HepG2 (cell line): ENCODE results near the gene PDIA6. TPM values are rescaled to one million over a fixed set of nuclear protein-coding genes. Genes with fewer than 3 reads are reported as not detected.

ENCODE experiments used
- ATAC-seq: fragments of 200-7000 bp; cut with Tn5 transposase; 3 replicates; pipeline ENCODE4 v1.9.1; 2020; ENCODE audit warnings: mild to moderate bottlenecking, moderate library complexity
- BruUV-seq: library from RNA; stranded (reverse); fragments of 400-500 nt; replicated peaks from 2 replicates; lab custom pipeline; 2021; lab: Mats Ljungman, UMichigan
- CTCF ChIA-PET: fragments of 300-600 bp; formaldehyde crosslinking; extraction: SDS; loops from one replicate; lab custom pipeline; 2021; ENCODE audit warnings: low total read pairs, inconsistent platforms, low intra/inter-chr PET ratio; lab: Yijun Ruan, JAX
- POLR2A ChIA-PET: fragments of 350-600 bp; sonication (Branson Sonifier 250); formaldehyde crosslinking; loops from one replicate; lab custom pipeline; 2020; ENCODE audit warnings: antibody characterized with exemption, inconsistent platforms; lab: Yijun Ruan, JAX
- DNase-seq: peaks from one replicate; pipeline ENCODE4 v3.0.0-alpha.2; 2015; ENCODE audit warnings: low spot score
- FAIRE-seq: peaks from 3 replicates; lab custom pipeline; 2011; peaks lifted over from hg19 to GRCh38; lab: Jason Lieb, UNC
- H2AFZ ChIP-seq: one replicate; pipeline ENCODE4 v1.6.1; 2011; ENCODE audit warnings: low read length, inconsistent platforms
- H3K27ac ChIP-seq: fragments of 300-600 bp; 3 replicates; pipeline ENCODE4 v1.8.0; 2011; ENCODE audit warnings: mixed run types, mild to moderate bottlenecking, mixed read lengths, low read length, inconsistent platforms; ENCODE audit not compliant: insufficient read depth; ENCODE audit errors: extremely low read length
- H3K27me3 ChIP-seq, 2 experiments: fragments of 200-600 bp in 1 of 2; 2 replicates in 1 of 2; 3 replicates in 1 of 2; pipeline versions ENCODE4 v1.6.0 to v1.8.0; 2011; ENCODE audit warnings: low read length in 2 of 2, mild to moderate bottlenecking in 2 of 2, moderate library complexity in 2 of 2, inconsistent platforms in 1 of 2; ENCODE audit not compliant: insufficient read depth in 2 of 2, control insufficient read depth in 1 of 2
- H3K36me3 ChIP-seq, 2 experiments: fragments of 200-600 bp in 1 of 2; replicated peaks in 1 of 2; 2 replicates in 1 of 2; 3 replicates in 1 of 2; pipeline versions ENCODE4 v1.5.1 to v1.8.0; 2011; ENCODE audit warnings: low read length in 2 of 2, inconsistent platforms in 1 of 2; ENCODE audit not compliant: insufficient read depth in 2 of 2, control insufficient read depth in 1 of 2
- H3K4me1 ChIP-seq: 2 replicates; pipeline ENCODE4 v1.5.1; 2012; ENCODE audit warnings: low read length, inconsistent platforms; ENCODE audit not compliant: insufficient read depth
- H3K4me2 ChIP-seq: 2 replicates; pipeline ENCODE4 v1.6.0; 2011; ENCODE audit warnings: low read depth, low read length, inconsistent platforms
- H3K4me3 ChIP-seq, 3 experiments: fragments of 200-600 bp in 1 of 3; sonication (generic), shearing (Covaris generic) in 1 of 3; replicated peaks in 1 of 3; 2 replicates each; pipeline ENCODE4 v1.5.1; 2011 to 2016; ENCODE audit warnings: low read length in 3 of 3, inconsistent platforms in 2 of 3, low read depth in 2 of 3, mild to moderate bottlenecking in 2 of 3, control low read depth in 1 of 3, mixed read lengths in 1 of 3; ENCODE audit not compliant: insufficient read depth in 1 of 3
- H3K79me2 ChIP-seq: one replicate; pipeline ENCODE4 v1.6.1; 2011; ENCODE audit warnings: low read length, inconsistent platforms; ENCODE audit not compliant: insufficient read depth
- H3K9ac ChIP-seq: 2 replicates; pipeline ENCODE4 v1.6.0; 2011; ENCODE audit warnings: mild to moderate bottlenecking, low read depth, low read length, inconsistent platforms; ENCODE audit not compliant: insufficient read depth
- H3K9me3 ChIP-seq: 2 replicates; pipeline ENCODE4 v1.5.1; 2012; ENCODE audit warnings: mild to moderate bottlenecking, low read length
- H4K20me1 ChIP-seq: 2 replicates; pipeline ENCODE4 v1.6.0; 2011; ENCODE audit warnings: inconsistent platforms, mild to moderate bottlenecking, low read length, moderate library complexity; ENCODE audit not compliant: insufficient read depth
- ATF1 ChIP-seq: IDR thresholded peaks from 2 replicates; pipeline ENCODE4 v1.6.1; 2016; ENCODE audit warnings: mild to moderate bottlenecking, control low read depth
- BCL6 ChIP-seq: IDR thresholded peaks from 2 replicates; pipeline ENCODE4 v1.6.1; 2016; ENCODE audit warnings: missing genetic modification reagents, missing compliant biosample characterization
- CREB1 ChIP-seq, 2 experiments: fragments of 450-650 bp in 1 of 2; IDR thresholded peaks; 2 replicates each; pipeline ENCODE4 v1.6.1; 2016 to 2017; ENCODE audit warnings: control low read depth in 1 of 2, mild to moderate bottlenecking in 1 of 2, missing compliant biosample characterization in 1 of 2, missing genetic modification characterization in 1 of 2
- FOXK1 ChIP-seq: sonication (generic); formaldehyde crosslinking; IDR thresholded peaks from 2 replicates; pipeline ENCODE4 v1.4.0; 2020; ENCODE audit warnings: low read depth, missing genetic modification reagents, borderline replicate concordance
- HHEX ChIP-seq: IDR thresholded peaks from 2 replicates; pipeline ENCODE4 v1.6.1; 2016; ENCODE audit warnings: control low read depth
- KMT2B ChIP-seq: IDR thresholded peaks from 2 replicates; pipeline ENCODE4 v1.6.1; 2016; ENCODE audit warnings: missing genetic modification reagents, missing compliant biosample characterization
- MYC ChIP-seq: sonication (generic); formaldehyde crosslinking; IDR thresholded peaks from 2 replicates; pipeline ENCODE4 v1.9.0; 2021; ENCODE audit warnings: missing genetic modification reagents, borderline replicate concordance
- RARA ChIP-seq: IDR thresholded peaks from 2 replicates; pipeline ENCODE4 v1.6.1; 2016; ENCODE audit warnings: missing genetic modification reagents, missing compliant biosample characterization
- SALL1 ChIP-seq: sonication (generic); formaldehyde crosslinking; IDR thresholded peaks from 2 replicates; pipeline ENCODE4 v1.8.0; 2022; ENCODE audit warnings: mild to moderate bottlenecking, missing genetic modification reagents
- SAP130 ChIP-seq: IDR thresholded peaks from 2 replicates; pipeline ENCODE4 v1.6.1; 2016; ENCODE audit warnings: low read depth
- SOX13 ChIP-seq, 3 experiments: fragments of 450-650 bp in 1 of 3; sonication (generic) in 1 of 3; formaldehyde crosslinking in 1 of 3; IDR thresholded peaks in 2 of 3; conservative IDR thresholded peaks in 1 of 3; 2 replicates each; pipeline versions ENCODE4 v1.5.0 to v1.6.1; 2016 to 2020; ENCODE audit warnings: antibody characterized with exemption in 1 of 3, mild to moderate bottlenecking in 1 of 3, missing compliant biosample characterization in 1 of 3, missing genetic modification reagents in 1 of 3, moderate library complexity in 1 of 3
- TOPORS ChIP-seq: sonication (generic); formaldehyde crosslinking; IDR thresholded peaks from 2 replicates; pipeline ENCODE4 v1.8.0; 2023; ENCODE audit warnings: mild to moderate bottlenecking, missing genetic modification reagents
- WIZ ChIP-seq: sonication (generic); formaldehyde crosslinking; IDR thresholded peaks from 2 replicates; pipeline ENCODE4 v1.5.1; 2020; ENCODE audit warnings: mild to moderate bottlenecking, missing genetic modification reagents
- ZFP37 ChIP-seq: sonication (generic); formaldehyde crosslinking; IDR thresholded peaks from 2 replicates; pipeline ENCODE4 v1.4.0; 2020; ENCODE audit warnings: missing genetic modification reagents, borderline replicate concordance
- ZFP62 ChIP-seq: sonication (generic); formaldehyde crosslinking; IDR thresholded peaks from 2 replicates; pipeline ENCODE4 v1.4.0; 2020; ENCODE audit warnings: missing genetic modification reagents
- ZNF292 ChIP-seq: sonication (generic); formaldehyde crosslinking; IDR thresholded peaks from 2 replicates; pipeline ENCODE4 v1.8.1; 2022; ENCODE audit warnings: mild to moderate bottlenecking, low read depth, missing genetic modification reagents, borderline replicate concordance
- ZNF530 ChIP-seq: sonication (generic); formaldehyde crosslinking; IDR thresholded peaks from 2 replicates; pipeline ENCODE4 v1.5.0; 2020; ENCODE audit warnings: low read depth, mild to moderate bottlenecking, missing genetic modification reagents
- WGBS: methylation state at CpG from one replicate; pipeline ENCODE4 v1.1.6; 2017; ENCODE audit warnings: low lambda C conversion rate; 5-methylcytosine and 5-hydroxymethylcytosine counted together
- in situ Hi-C: cut with HindIII; loops from 2 replicates; pipeline ENCODE4 v1.10.0; 2017; ENCODE audit warnings: low pct_unique_long_range_greater_than_20kb; ENCODE audit not compliant: extremely low pct_ligation_motif_present
- intact Hi-C: fragments of 100-400 bp; cut with micrococcal nuclease; formaldehyde crosslinking; loops from one replicate; pipeline ENCODE4 v1.10.0; 2022; ENCODE audit not compliant: unreplicated experiment
- polyA plus RNA-seq, 8 experiments: library from polyadenylated mRNA; depleted of rRNA in 3 of 8; stranded (reverse) in 7 of 8; unstranded in 1 of 8; fragments of >200 nt; fragmentation: Illumina TruSeq in 4 of 8; extraction: Trizol in 4 of 8; gene quantifications; 2 replicates each; pipeline versions ENCODE4 v1.2.1 to v1.2.3, GENCODE V29; 2011 to 2016; ENCODE audit warnings: low read depth in 4 of 8, missing spikeins in 1 of 8, mixed read lengths in 1 of 8; ENCODE audit not compliant: insufficient read depth in 1 of 8
- total RNA-seq, 5 experiments: library from RNA; depleted of rRNA; stranded (reverse); fragments of >200 nt; fragmentation: Illumina TruSeq; extraction: Trizol; gene quantifications; 2 replicates each; pipeline ENCODE4 v1.2.3, GENCODE V29; 2016; ENCODE audit warnings: low read depth in 1 of 5
- TF ChIP-seq, protein P1 (sequence below): sonication (generic); formaldehyde crosslinking; IDR thresholded peaks from 2 replicates; pipeline ENCODE4 v1.9.0; 2021; ENCODE audit warnings: missing genetic modification reagents, mild to moderate bottlenecking, borderline replicate concordance
- TF ChIP-seq, protein P2 (sequence below): IDR thresholded peaks from 2 replicates; pipeline ENCODE4 v1.6.1; 2016; ENCODE audit warnings: low read depth, missing genetic modification reagents, missing compliant biosample characterization

PDIA6 gene
- total and polyA plus RNA-seq, 2 of the 13 experiments (the other 11 are each of a cell fraction or from before 2014, with no cell fraction given), result 586 to 642 TPM

DNA sequence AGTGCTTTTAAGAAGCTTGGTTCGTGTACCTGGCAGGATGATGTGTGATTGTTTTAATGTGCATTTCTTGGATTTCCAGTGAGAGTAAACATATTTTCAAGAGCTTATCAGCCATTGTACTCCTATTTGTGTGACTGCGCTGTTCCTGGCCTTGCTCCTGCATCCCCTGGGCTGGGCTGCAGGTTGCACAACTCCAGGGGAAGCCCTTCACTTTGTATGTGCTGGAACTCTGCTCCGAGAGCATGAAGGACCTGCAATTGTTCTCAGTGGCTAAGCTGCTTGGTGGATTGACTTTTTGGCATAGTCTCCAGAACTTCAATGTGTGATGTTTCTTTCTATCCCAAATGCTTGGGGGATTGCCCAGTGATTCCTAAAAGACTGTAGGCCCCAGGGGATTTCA lies 72.4 kb downstream of the PDIA6 start:
- Histone ChIP-seq H3K36me3 (no peaks in the 10 kb centered on the region), H3K79me2 (no peaks in the 10 kb centered on the region), H3K9me3 (no peaks in the 10 kb centered on the region), H2AFZ (no peak overlapping the region), H3K9ac (no peak overlapping the region), H3K27ac (no peak overlapping the region), H4K20me1 (no peaks in the 10 kb centered on the region; the same call in 1 of the 2 replicates), H3K4me1 (peaks cover 21% of the 10 kb centered on the region), H3K27me3 (peaks cover 5 to 30% of the 10 kb centered on the region in 2 experiments; a peak in 3 of 5 replicates), H3K4me2 (no peak overlapping the region), H3K4me3 (no peak overlapping the region)
- ATAC-seq (peak; percentile 90), DNase-seq (peak; percentile 49), FAIRE-seq (peak; percentile 66)
- CTCF ChIA-PET, result no interaction called here
- in situ Hi-C loops, result no loop called here
- BruUV-seq, result no TSS peak
- 0% methylated on average over 3 of the region's 3 CpGs for WGBS
- intact Hi-C loops, result no loop called here
- POLR2A ChIA-PET, result no interaction called here
- TF ChIP-seq ZNF292 (CRISPR knock-in tag) (0 out of 2 replicates have a peak, but pooled peaks have one; percentile 44), ZNF530 (no peak), HHEX (CRISPR knock-in tag) (no peak), CREB1 (IDR thresholded peaks at IDR 0.05) (no peak), CREB1 (CRISPR knock-in tag; IDR thresholded peaks at IDR 0.05) (no peak), BCL6 (0 out of 2 replicates have a peak, but pooled peaks have one; percentile 50), TOPORS (no peak), SAP130 (CRISPR knock-in tag) (peak; percentile 20; the same call in 1 of the 2 replicates), KMT2B (CRISPR knock-in tag) (no peak), ZFP62 (no peak), ZFP37 (CRISPR knock-in tag) (no peak), FOXK1 (CRISPR knock-in tag) (no peak), RARA (no peak), SALL1 (CRISPR knock-in tag) (0 out of 2 replicates have a peak, but pooled peaks have one; percentile 41), ATF1 (no peak), WIZ (no peak), SOX13 (IDR thresholded peaks at IDR 0.05) (no peak), SOX13 (CRISPR knock-in tag; conservative IDR thresholded peaks at IDR 0.05 in 1 of 2, IDR thresholded peaks at IDR 0.05 in 1 of 2) (peak in 1 of 2 experiments; percentile 47; a peak in 1 of 4 replicates), MYC (CRISPR knock-in tag) (no peak)
- TF ChIP-seq, protein P1, sequence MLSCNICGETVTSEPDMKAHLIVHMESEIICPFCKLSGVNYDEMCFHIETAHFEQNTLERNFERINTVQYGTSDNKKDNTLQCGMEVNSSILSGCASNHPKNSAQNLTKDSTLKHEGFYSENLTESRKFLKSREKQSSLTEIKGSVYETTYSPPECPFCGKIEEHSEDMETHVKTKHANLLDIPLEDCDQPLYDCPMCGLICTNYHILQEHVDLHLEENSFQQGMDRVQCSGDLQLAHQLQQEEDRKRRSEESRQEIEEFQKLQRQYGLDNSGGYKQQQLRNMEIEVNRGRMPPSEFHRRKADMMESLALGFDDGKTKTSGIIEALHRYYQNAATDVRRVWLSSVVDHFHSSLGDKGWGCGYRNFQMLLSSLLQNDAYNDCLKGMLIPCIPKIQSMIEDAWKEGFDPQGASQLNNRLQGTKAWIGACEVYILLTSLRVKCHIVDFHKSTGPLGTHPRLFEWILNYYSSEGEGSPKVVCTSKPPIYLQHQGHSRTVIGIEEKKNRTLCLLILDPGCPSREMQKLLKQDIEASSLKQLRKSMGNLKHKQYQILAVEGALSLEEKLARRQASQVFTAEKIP, result no peak
- TF ChIP-seq, protein P2, sequence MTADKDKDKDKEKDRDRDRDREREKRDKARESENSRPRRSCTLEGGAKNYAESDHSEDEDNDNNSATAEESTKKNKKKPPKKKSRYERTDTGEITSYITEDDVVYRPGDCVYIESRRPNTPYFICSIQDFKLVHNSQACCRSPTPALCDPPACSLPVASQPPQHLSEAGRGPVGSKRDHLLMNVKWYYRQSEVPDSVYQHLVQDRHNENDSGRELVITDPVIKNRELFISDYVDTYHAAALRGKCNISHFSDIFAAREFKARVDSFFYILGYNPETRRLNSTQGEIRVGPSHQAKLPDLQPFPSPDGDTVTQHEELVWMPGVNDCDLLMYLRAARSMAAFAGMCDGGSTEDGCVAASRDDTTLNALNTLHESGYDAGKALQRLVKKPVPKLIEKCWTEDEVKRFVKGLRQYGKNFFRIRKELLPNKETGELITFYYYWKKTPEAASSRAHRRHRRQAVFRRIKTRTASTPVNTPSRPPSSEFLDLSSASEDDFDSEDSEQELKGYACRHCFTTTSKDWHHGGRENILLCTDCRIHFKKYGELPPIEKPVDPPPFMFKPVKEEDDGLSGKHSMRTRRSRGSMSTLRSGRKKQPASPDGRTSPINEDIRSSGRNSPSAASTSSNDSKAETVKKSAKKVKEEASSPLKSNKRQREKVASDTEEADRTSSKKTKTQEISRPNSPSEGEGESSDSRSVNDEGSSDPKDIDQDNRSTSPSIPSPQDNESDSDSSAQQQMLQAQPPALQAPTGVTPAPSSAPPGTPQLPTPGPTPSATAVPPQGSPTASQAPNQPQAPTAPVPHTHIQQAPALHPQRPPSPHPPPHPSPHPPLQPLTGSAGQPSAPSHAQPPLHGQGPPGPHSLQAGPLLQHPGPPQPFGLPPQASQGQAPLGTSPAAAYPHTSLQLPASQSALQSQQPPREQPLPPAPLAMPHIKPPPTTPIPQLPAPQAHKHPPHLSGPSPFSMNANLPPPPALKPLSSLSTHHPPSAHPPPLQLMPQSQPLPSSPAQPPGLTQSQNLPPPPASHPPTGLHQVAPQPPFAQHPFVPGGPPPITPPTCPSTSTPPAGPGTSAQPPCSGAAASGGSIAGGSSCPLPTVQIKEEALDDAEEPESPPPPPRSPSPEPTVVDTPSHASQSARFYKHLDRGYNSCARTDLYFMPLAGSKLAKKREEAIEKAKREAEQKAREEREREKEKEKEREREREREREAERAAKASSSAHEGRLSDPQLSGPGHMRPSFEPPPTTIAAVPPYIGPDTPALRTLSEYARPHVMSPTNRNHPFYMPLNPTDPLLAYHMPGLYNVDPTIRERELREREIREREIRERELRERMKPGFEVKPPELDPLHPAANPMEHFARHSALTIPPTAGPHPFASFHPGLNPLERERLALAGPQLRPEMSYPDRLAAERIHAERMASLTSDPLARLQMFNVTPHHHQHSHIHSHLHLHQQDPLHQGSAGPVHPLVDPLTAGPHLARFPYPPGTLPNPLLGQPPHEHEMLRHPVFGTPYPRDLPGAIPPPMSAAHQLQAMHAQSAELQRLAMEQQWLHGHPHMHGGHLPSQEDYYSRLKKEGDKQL (CRISPR knock-in tag), result no peak
